HCT116 (cell line): ENCODE data around the gene NDUFB8.

Source experiments
- ATF3 ChIP-seq: IDR thresholded peaks from 2 replicates; pipeline ENCODE4 v1.6.1; 2012
- CEBPB ChIP-seq: IDR thresholded peaks from 2 replicates; pipeline ENCODE4 v1.6.1; 2012; ENCODE audit warnings: low read depth
- EGR1 ChIP-seq: IDR thresholded peaks from 2 replicates; pipeline ENCODE4 v1.6.1; 2012; ENCODE audit warnings: low read depth
- EZH2 ChIP-seq: fragments of 200-600 bp; sonication (generic); IDR thresholded peaks from 2 replicates; pipeline ENCODE4 v1.6.1; 2017; ENCODE audit warnings: antibody characterized with exemption, mixed run types
- EZH2phosphoT487 ChIP-seq: fragments of 200-600 bp; IDR thresholded peaks from 2 replicates; pipeline ENCODE4 v1.6.1; 2018; ENCODE audit warnings: antibody characterized with exemption, borderline replicate concordance
- MAX ChIP-seq: IDR thresholded peaks from 2 replicates; pipeline ENCODE4 v1.6.1; 2012
- POLR2A ChIP-seq: IDR thresholded peaks from 2 replicates; pipeline ENCODE4 v1.7.0; 2011; ENCODE audit warnings: borderline replicate concordance; ENCODE audit not compliant: insufficient read depth, insufficient read length; ENCODE audit errors: extremely low read depth
- POLR2AphosphoS5 ChIP-seq: IDR thresholded peaks from 2 replicates; pipeline ENCODE4 v1.6.1; 2011; ENCODE audit warnings: mild to moderate bottlenecking, low read depth, low read length, moderate library complexity
- SRF ChIP-seq: IDR thresholded peaks from 2 replicates; pipeline ENCODE4 v1.6.1; 2012; ENCODE audit warnings: low read depth
- TCF7L2 ChIP-seq: IDR thresholded peaks from 2 replicates; pipeline ENCODE4 v1.7.0; 2011; ENCODE audit warnings: borderline replicate concordance, inconsistent platforms; ENCODE audit not compliant: insufficient read depth, insufficient read length; ENCODE audit errors: extremely low read depth
- YY1 ChIP-seq: IDR thresholded peaks from 2 replicates; pipeline ENCODE4 v1.6.1; 2011; ENCODE audit warnings: low read length, low read depth, moderate library complexity, mild to moderate bottlenecking; ENCODE audit not compliant: insufficient replicate concordance; ENCODE audit errors: extremely low read depth
- TF ChIP-seq, protein P1 (sequence below), 3 experiments: fragments of 200-600 bp in 1 of 3; sonication (generic) in 1 of 3; IDR thresholded peaks in 2 of 3; conservative IDR thresholded peaks in 1 of 3; 2 replicates each; pipeline ENCODE4 v1.5.1; 2012 to 2017; ENCODE audit warnings: low read depth in 2 of 3, low read length in 2 of 3, antibody characterized with exemption in 1 of 3, borderline replicate concordance in 1 of 3, control low read depth in 1 of 3, mild to moderate bottlenecking in 1 of 3, mixed read lengths in 1 of 3, mixed run types in 1 of 3, moderate library complexity in 1 of 3; ENCODE audit not compliant: insufficient read depth in 1 of 3

- TF ChIP-seq POLR2A (no peak), YY1 (no peak), EZH2phosphoT487 (no peak), EGR1 (no peak), SRF (no peak), MAX (no peak), POLR2AphosphoS5 (no peak), TCF7L2 (no peak), ATF3 (no peak), EZH2 (no peak), CEBPB (no peak)
- TF ChIP-seq, protein P1, sequence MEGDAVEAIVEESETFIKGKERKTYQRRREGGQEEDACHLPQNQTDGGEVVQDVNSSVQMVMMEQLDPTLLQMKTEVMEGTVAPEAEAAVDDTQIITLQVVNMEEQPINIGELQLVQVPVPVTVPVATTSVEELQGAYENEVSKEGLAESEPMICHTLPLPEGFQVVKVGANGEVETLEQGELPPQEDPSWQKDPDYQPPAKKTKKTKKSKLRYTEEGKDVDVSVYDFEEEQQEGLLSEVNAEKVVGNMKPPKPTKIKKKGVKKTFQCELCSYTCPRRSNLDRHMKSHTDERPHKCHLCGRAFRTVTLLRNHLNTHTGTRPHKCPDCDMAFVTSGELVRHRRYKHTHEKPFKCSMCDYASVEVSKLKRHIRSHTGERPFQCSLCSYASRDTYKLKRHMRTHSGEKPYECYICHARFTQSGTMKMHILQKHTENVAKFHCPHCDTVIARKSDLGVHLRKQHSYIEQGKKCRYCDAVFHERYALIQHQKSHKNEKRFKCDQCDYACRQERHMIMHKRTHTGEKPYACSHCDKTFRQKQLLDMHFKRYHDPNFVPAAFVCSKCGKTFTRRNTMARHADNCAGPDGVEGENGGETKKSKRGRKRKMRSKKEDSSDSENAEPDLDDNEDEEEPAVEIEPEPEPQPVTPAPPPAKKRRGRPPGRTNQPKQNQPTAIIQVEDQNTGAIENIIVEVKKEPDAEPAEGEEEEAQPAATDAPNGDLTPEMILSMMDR (IDR thresholded peaks at IDR 0.05 in 2 of 3, conservative IDR thresholded peaks at IDR 0.05 in 1 of 3; ENCODE audit: borderline replicate concordance in 1 of 3, insufficient read depth in 1 of 3, low read depth in 2 of 3, low read length in 2 of 3), result no peak
Measured at GRCh38 chr10:100510533-100511308, 18.9 kb downstream of the NDUFB8 start.
